ENCODE measurements around the gene ADGRG1.

The ADGRG1 gene

DNA sequence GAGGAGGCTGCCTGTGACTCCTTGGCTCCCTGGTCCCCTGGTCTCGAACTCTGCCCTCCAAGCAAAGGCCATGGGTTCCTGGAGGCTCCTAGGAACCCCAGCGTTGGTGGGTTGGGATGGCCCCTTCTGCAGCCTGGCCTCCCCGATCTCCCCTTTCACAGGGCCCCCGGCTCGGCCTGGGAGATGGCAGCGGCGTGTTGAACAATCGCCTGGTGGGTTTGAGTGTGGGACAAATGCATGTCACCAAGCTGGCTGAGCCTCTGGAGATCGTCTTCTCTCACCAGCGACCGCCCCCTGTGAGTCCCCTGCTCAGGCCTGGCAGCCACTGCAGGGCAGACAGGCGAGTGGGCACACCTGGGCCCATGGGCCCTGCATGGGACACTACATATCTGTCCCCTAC is 50.6 kb downstream of the ADGRG1 start:
- TF ChIP-seq, protein P1, sequence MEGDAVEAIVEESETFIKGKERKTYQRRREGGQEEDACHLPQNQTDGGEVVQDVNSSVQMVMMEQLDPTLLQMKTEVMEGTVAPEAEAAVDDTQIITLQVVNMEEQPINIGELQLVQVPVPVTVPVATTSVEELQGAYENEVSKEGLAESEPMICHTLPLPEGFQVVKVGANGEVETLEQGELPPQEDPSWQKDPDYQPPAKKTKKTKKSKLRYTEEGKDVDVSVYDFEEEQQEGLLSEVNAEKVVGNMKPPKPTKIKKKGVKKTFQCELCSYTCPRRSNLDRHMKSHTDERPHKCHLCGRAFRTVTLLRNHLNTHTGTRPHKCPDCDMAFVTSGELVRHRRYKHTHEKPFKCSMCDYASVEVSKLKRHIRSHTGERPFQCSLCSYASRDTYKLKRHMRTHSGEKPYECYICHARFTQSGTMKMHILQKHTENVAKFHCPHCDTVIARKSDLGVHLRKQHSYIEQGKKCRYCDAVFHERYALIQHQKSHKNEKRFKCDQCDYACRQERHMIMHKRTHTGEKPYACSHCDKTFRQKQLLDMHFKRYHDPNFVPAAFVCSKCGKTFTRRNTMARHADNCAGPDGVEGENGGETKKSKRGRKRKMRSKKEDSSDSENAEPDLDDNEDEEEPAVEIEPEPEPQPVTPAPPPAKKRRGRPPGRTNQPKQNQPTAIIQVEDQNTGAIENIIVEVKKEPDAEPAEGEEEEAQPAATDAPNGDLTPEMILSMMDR (IDR thresholded peaks at IDR 0.05): no peak

DNA sequence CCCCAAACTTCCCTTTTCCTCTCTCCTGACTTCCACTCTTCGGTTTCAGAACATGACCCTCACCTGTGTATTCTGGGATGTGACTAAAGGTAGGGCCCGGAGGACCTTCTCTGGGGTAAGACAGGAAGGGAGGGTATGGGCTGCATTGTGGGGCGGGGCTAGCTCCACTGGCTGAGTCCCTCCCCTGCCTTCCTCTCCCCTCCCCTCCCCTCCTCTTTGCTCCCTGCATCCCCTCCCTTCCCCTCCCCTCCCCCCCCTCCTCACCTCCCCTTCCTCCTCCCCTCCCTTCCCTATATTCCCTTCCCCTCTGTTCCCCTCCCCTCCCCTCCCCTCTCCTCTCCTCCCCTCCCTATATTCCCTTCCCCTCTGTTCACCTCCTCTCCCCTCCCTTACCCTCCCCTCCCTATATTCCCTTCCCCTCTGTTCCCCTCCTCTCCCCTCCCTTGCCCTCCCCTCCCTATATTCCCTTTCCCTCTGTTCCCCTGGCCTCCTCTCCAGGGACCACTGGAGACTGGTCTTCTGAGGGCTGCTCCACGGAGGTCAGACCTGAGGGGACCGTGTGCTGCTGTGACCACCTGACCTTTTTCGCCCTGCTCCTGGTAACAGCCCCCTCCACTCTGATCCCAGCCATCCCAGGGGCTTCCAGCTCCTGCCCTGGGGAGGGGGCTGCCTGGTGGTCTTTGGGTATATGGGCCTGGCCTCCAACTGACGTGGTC is 51.5 kb downstream of the ADGRG1 start:
- TF ChIP-seq, protein P1 (IDR thresholded peaks at IDR 0.05): no peak

DNA sequence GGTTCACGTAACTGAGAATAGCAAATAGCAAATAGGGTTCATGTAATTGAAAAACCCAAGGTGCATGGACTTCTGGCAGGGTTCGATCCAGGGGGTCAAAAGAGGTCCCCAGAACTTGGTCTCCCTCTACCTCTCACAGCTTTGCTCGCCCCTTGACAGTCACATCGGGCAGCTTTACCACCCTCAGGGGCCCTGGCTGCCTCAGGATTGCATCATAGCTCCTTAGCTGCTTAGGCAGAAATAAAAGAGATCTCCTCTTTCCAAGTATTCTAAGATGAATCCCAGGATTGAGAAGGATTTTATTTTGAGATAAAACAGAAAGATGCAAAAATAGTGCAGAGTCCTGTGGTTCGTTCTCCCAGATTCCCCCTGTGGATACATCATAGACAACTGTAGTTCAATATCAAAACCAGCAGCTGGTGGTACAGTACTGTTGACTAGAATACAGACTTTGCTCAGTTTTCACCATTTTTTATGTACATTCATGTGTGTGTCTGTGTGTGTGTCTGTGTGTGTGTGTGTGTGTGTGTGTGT is 52.5 kb downstream of the ADGRG1 start:
- TF ChIP-seq, protein P1 (IDR thresholded peaks at IDR 0.05): no peak

DNA sequence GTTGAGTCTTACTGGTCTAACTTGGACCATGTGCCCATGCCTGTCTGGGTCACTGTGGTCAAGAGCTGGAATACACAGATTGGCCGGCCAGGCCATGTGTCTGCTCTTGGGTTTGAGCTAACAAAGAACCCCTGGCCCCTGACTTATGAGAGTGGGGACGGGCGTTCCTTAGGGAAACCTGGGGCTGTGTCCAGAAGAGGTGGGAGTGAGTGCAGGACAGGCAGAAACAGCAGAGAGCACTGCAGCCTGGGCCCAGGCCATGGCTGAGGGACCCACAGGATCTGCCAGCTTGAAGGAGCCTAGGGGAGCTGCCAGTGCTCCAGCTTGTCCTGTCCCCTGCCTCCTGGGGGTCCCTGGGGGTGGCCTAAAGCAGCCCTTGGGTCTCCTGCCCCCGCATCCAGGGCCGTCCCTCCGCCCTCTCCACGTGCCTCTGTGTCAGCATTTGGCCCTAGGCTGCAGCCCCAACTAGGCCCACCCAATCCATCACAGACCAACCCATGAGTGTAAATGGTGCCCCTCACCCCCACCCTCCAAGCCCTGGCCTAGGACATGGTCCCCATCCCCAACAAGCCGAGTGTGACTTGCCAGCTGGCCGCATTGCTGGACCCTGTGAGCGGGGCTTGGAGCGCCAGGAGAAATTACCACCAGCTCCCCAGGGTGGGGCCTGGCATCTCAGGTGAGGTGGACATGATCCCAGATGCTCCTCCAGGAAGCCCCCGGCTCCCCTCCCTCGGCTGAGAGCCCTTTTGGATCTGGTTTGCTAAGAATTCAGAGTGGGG is 53.7 kb downstream of the ADGRG1 start:
- TF ChIP-seq, protein P1 (IDR thresholded peaks at IDR 0.05): no peak

DNA sequence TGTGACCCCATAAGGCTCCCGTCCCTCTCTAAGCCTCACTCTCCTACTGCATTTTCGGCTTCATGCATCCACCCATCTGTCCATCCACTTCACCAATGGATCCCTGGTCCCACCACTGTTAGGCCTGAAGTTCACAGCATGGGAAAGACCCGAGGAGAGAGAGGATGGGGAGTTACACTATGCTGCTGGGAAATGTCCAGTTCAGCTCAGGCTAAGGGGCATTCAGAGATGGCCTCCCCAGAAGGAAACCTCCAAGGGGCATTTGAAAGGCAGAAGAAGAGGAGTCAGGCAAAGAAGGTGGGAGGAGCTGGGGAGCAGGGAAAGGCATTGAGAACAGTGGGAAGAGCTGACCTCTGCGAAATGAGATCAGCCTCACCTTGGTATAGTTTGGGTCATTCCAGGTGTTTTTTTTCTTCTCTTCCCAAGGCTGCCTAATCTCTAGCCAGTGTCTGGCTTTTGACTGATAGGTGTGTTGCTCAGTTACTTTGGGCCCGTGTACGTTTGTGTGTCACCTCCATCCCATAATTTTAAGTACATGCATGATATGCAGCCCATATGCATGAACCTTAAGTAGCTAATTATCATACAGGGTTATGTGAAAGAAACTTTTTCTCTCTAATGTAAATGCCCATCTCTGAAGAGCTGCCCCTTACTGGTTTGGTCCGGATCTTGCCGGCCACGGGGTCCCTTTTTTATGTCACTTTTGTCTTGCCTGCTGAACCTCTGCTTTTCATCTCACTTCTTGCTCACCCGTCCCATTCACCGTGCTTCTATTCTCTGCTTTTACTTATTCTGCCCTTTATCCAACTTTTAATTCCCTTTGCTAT is 54.6 kb downstream of the ADGRG1 start:
- TF ChIP-seq, protein P1 (IDR thresholded peaks at IDR 0.05): no peak

DNA sequence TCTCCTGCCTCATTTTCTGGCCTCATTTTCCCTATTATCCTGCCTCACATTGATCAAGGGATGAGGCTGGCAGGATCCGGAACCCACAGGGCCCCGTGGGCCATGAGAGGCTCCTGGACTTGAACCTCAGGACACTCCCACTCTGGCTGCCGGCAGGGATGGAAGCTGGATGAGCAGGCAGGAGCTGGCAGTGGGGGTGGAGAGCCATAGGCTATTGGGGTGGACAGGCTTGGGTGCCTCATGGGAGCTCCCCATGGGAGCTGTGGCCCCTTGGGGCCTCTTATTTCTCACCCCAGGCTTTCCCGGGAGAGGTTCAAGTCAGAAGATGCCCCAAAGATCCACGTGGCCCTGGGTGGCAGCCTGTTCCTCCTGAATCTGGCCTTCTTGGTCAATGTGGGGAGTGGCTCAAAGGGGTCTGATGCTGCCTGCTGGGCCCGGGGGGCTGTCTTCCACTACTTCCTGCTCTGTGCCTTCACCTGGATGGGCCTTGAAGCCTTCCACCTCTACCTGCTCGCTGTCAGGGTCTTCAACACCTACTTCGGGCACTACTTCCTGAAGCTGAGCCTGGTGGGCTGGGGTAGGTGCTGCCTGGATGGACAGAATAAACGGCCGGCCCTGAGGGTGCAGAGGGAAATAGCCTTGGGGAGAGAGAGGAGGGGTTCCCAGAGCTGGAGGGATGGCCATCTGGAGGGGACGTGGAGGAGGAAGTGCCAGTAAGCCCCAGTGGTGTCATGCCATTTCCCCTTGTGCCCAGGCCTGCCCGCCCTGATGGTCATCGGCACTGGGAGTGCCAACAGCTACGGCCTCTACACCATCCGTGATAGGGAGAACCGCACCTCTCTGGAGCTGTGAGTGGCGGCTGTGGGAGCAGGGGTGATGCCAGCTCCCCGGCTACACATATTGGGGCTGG is 55.5 kb downstream of the ADGRG1 start:
- TF ChIP-seq, protein P1 (IDR thresholded peaks at IDR 0.05): no peak
